ENCODE results near the gene DLEC1. TPM values are rescaled to one million over a fixed set of nuclear protein-coding genes. Genes with fewer than 3 reads are reported as not detected.
A peak's percentile ranks its signal among the peaks of the same experiment; 100 is the strongest.

Gene DLEC1
- total and polyA plus RNA-seq, 9 of the 15 experiments (the other 6 are each of a cell fraction or from before 2014, with no cell fraction given) = 0.07 to 0.08 TPM; not detected in 7

- WGBS (ENCODE audit: insufficient coverage, low coverage, missing lambda C conversion rate) = 2% methylated on average over 6 of the region's 6 CpGs
- ChIA-PET CTCF (ENCODE audit: low intra/inter-chr PET ratio) (no interaction called here), POLR2A (interaction anchor here (1.2 kb wide), 1 partner anchor 11 kb away, joined by 5 read pairs; no protein-coding TSS in a partner anchor)
- in situ Hi-C loops (cut with MboI) = no loop called here
- FAIRE-seq = no peak
- H3K4me1 ChIP-seq (replicated peaks in 1 of 2; ENCODE audit: control insufficient read depth in 2 of 2, insufficient read depth in 2 of 2, low read length in 2 of 2) = no peaks in the 10 kb centered on the region
- H3K9me1 ChIP-seq (ENCODE audit: control insufficient read depth, insufficient read depth, low read length) = no peaks in the 10 kb centered on the region
- intact Hi-C loops (cut with micrococcal nuclease) = no loop called here
- no peak overlapping the region for H3K27ac ChIP-seq (ENCODE audit: extremely low read depth, low read depth, low read length)
- peak; percentile 83 for ATAC-seq
- no peaks in the 10 kb centered on the region for H3K79me2 ChIP-seq (ENCODE audit: control insufficient read depth, insufficient read depth, low read length)
- DNase-seq (ENCODE audit: extremely low read depth in 1 of 4, low spot score in 3 of 4) = peak in 1 of 4 experiments; percentile 14
- peaks cover 18 to 38% of the 10 kb centered on the region in 2 experiments for H3K27me3 ChIP-seq (ENCODE audit: control insufficient read depth in 2 of 2, insufficient read depth in 2 of 2, low read length in 2 of 2)
- BruUV-seq (replicated peaks) = TSS peak; percentile 100
- H2AFZ ChIP-seq (ENCODE audit: low read depth, low read length) = no peak overlapping the region
- H3K9ac ChIP-seq (ENCODE audit: insufficient read depth in 1 of 2, low read depth in 2 of 2, low read length in 2 of 2) = no peak overlapping the region
- H3K4me3 ChIP-seq = no peak overlapping the region
- no peak overlapping the region for H3K4me2 ChIP-seq (ENCODE audit: insufficient read depth, low read length)
- no peaks in the 10 kb centered on the region for H4K20me1 ChIP-seq (replicated peaks; ENCODE audit: control insufficient read depth, insufficient read depth, low read length)
- H3K36me3 ChIP-seq (ENCODE audit: control insufficient read depth, insufficient read depth, low read length) = no peaks in the 10 kb centered on the region
- H3K9me3 ChIP-seq (replicated peaks; ENCODE audit: control insufficient read depth, insufficient read depth, low read depth, low read length) = no peaks in the 10 kb centered on the region
- TF ChIP-seq RBM15 (IDR thresholded peaks at IDR 0.05; ENCODE audit: insufficient read depth, low read length) (no peak), ZNF384 (IDR thresholded peaks at IDR 0.05; ENCODE audit: low read depth, low read length) (peak; percentile 58; the same call in 1 of the 2 replicates), MTA1 (IDR thresholded peaks at IDR 0.05; ENCODE audit: borderline replicate concordance) (0 out of 2 replicates have a peak, but pooled peaks have one; percentile 13), IRF1 (CRISPR knock-in tag; IDR thresholded peaks at IDR 0.05; ENCODE audit: borderline replicate concordance) (no peak), CBFA2T2 (conservative IDR thresholded peaks at IDR 0.05) (peak; percentile 41), MYC (IDR thresholded peaks at IDR 0.05; ENCODE audit: low read depth, low read length) (peak; percentile 26; the same call in 1 of the 2 replicates), MYC (CRISPR knock-in tag; IDR thresholded peaks at IDR 0.05; ENCODE audit: borderline replicate concordance, low read depth) (no peak), CTBP1 (IDR thresholded peaks at IDR 0.05; ENCODE audit: borderline replicate concordance) (peak; percentile 49; the same call in 1 of the 2 replicates), ZBTB12 (CRISPR knock-in tag; IDR thresholded peaks at IDR 0.05) (no peak), ZEB2 (IDR thresholded peaks at IDR 0.05) (peak; percentile 75), EP300 (IDR thresholded peaks at IDR 0.05; ENCODE audit: low read length) (peak; percentile 48), ZNF277 (CRISPR knock-in tag; IDR thresholded peaks at IDR 0.05; ENCODE audit: borderline replicate concordance) (no peak), ARID1B (IDR thresholded peaks at IDR 0.05) (peak; percentile 74), HIVEP1 (CRISPR knock-in tag; IDR thresholded peaks at IDR 0.05) (no peak), MECOM (CRISPR knock-in tag; IDR thresholded peaks at IDR 0.05) (0 out of 2 replicates have a peak, but pooled peaks have one; percentile 43), SMARCA4 (IDR thresholded peaks at IDR 0.05) (peak; percentile 50; the same call in 1 of the 2 replicates), HDAC2 (IDR thresholded peaks at IDR 0.05) (0 out of 2 replicates have a peak, but pooled peaks have one; percentile 19), POLR2H (tag; IDR thresholded peaks at IDR 0.05; ENCODE audit: low read depth) (peak; percentile 95), CXXC5 (CRISPR knock-in tag; IDR thresholded peaks at IDR 0.05) (peak; percentile 32), MLLT1 (IDR thresholded peaks at IDR 0.05) (no peak)
These were observed 28.7 kb downstream of the DLEC1 start for GRCh38 chr3:38067508-38068233.
